A549 treated with AZD9567 at 1 μM for 4 hours (cell line): Measurements from ENCODE around the gene KDM5A. TPM values are rescaled to one million over a fixed set of nuclear protein-coding genes. Genes with fewer than 3 reads are reported as not detected.

Experiments used
- total RNA-seq: library from RNA; stranded (reverse); fragments of 200-300 nt; extraction: Qiagen RNA extraction; gene quantifications from 5 replicates; pipeline ENCODE4 v1.2.3, GENCODE V29; 2022; ENCODE audit not compliant: insufficient read depth

KDM5A gene
- 19.3 to 26.6 TPM (median 21.3 TPM) in 5 replicates for total RNA-seq

GRCh38 chr12:389142-390096, at the start of gene KDM5A:
TSS of gene KDM5A (minus strand) at chr12:389320. CDS start at chr12:389091, 229 bp downstream.

GRCh38 chr12:401235-402028, 12.3 kb upstream of the KDM5A start, which contains the start of gene CCDC77:
TSS of gene CCDC77 (plus strand) at chr12:401644. CDS start at chr12:409384, 7,740 bp downstream.

GRCh38 chr12:262817-263216, 126.3 kb downstream of the KDM5A start, which contains the start of gene SLC6A13:
TSS of gene SLC6A13 (minus strand) at chr12:262836. CDS start at chr12:260052, 2,784 bp downstream.

Other genes starting within 250 kb of the KDM5A start
- gene SLC6A12, start 175.2 kb downstream of the KDM5A start, total RNA-seq, result 0.71 to 3.5 TPM (median 0.98 TPM) in 5 replicates
- gene SLC6A13, start 126.5 kb downstream of the KDM5A start, total RNA-seq, result 0.21 to 0.43 TPM (median 0.40 TPM) in 4 of 5 replicates, not detected in the other
- 11.2 to 14.7 TPM (median 13.3 TPM) in 5 replicates for gene CCDC77, start 12.3 kb upstream of the KDM5A start, total RNA-seq
- 0.47 to 1.2 TPM (median 0.62 TPM) in 4 of 5 replicates, not detected in the other for gene B4GALNT3, start 70.6 kb upstream of the KDM5A start, total RNA-seq